Measurements from ENCODE around the gene RNF213.
"Not testable (repeated sequence)": the region's sequence is repeated elsewhere in the genome, so short reads cannot be mapped to it uniquely, and the experiment has no call there.

Gene RNF213

DNA sequence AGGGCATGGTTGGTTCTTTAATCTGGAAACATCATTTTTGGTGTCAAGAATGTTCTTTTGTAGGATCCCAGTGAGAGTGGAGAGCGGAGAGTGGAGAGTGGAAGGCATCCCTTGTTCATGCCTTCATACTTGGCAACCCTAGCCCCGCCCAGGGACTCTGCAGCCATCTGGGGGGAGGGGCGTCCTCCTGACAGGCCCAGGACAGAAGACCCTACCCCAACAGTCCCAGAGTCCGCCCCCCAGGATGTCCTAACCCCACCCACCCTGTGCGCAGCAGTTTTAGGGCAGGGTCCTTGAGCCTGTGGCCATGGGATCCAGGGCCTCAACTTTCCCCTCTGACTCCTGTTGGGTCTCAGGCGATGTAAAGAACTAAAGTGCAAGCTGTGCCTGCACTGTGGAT lies 36.0 kb upstream of the RNF213 start:
- no peak for DNase-seq (ENCODE audit: low read depth)

DNA sequence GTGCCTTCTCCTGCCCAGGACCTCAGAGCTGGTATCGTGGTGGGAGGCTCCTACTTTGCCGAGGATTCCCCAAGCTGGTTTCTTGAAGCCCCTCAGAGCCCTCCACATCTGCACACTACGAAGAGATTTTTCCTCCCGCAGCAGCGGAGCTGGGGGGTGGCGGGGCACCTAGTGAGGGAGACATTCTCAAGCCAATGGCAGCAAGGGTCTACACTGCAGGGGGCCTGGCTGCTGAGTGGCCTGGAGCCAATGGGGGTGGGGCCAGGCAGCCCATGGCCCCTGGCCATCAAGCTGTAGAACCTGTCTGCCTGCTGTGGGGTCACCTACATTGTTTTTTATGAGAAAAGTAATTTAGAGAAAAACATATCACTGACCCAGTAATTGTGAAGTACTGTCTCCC lies 35.4 kb upstream of the RNF213 start:
- no peak for DNase-seq (ENCODE audit: low read depth)

DNA sequence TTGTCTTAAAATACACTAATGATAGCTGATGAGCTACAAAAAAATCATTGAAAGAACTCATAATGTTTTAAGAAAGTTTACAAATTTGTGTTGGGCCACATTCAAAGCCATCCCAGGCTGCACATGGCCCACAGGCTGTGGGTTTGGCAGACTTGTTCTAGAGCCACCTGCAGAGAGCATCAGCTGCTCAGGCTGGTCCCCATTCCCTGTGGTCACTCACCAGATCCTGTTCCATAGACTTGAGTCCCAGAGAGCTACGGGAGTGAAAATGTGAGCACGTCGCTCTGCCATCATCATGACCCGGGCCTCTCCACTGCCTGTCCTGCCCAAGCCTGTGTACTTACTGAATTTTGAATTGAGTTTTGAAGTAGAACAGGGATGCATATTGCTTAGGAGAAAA lies 33.5 kb upstream of the RNF213 start:
- DNase-seq (ENCODE audit: low read depth): no peak

GRCh38 chr17:80227666-80228065 lies 33.0 kb upstream of the RNF213 start:
- no peak for DNase-seq (ENCODE audit: low read depth)

DNA sequence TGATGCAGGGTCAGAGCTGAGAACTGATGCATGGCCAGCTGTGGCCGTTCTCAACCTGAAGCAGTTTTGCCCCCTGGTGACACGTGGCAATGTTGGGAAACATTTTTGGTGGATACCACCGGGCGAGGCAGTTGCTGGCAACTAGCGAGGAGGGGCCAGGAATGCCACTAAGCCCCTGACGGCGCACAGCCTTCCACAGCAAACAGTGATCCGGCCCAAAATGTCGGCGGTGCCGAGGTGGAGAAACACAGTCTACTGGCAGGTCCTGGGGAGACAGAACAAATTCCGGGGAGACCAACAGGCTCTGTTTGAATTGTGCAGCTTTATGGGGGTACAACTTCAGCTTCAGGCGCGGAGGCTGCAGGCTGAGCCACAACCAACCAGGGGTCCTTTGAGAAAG lies 32.2 kb upstream of the RNF213 start:
- DNase-seq (ENCODE audit: low read depth): no peak

GRCh38 chr17:80229011-80229410 lies 31.6 kb upstream of the RNF213 start:
- DNase-seq (ENCODE audit: low read depth): no peak

DNA sequence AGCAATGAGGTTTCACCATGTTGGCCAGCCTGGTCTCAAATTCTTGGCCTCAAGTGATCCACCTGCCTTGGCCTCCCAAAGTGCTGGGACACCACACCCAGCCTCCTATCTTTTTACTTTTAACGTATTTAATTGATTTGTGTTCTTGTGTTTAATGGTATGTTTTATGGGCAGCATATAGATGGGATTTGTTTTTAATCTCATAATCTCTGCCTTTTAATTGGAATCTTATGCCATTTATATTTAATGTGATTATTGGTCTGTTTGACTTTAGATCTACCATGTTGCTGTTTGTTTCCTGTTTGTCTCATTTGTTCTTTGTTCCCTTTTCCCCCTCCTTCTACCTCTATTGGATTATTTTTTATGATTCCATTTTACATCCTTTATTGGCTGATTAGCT lies 28.2 kb upstream of the RNF213 start:
- DNase-seq (ENCODE audit: low read depth): no peak

- no peak for DNase-seq (ENCODE audit: low read depth)
These were observed 27.4 kb upstream of the RNF213 start for GRCh38 chr17:80233202-80233601.

- no peak for DNase-seq (ENCODE audit: low read depth)
These were observed 23.7 kb upstream of the RNF213 start for GRCh38 chr17:80236911-80237310.

- no peak for DNase-seq (ENCODE audit: low read depth)
These were observed 23.3 kb upstream of the RNF213 start for GRCh38 chr17:80237386-80237785.

DNA sequence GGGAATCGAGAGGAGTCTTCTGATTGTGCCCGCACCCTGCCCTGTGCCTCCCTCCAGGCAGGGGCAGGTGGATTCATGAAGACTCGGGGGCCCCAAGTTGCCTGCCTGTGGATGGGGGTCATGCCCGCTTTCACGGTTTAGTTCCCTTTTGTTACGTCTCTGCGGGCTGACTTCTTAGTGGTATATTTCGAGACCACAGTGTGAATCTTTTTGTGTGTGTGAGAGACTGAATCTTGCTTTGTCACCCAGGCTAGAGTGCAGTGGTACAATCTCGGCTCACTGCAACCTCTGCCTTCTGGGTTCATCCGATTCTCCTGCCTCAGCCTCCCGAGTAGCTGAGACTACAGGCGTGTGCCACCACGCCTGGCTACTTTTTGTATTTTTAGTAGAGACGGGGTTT lies 18.1 kb upstream of the RNF213 start:
- DNase-seq (ENCODE audit: low read depth): no peak

- DNase-seq (ENCODE audit: low read depth): no peak
These were observed 16.9 kb upstream of the RNF213 start for GRCh38 chr17:80243526-80244433.

DNA sequence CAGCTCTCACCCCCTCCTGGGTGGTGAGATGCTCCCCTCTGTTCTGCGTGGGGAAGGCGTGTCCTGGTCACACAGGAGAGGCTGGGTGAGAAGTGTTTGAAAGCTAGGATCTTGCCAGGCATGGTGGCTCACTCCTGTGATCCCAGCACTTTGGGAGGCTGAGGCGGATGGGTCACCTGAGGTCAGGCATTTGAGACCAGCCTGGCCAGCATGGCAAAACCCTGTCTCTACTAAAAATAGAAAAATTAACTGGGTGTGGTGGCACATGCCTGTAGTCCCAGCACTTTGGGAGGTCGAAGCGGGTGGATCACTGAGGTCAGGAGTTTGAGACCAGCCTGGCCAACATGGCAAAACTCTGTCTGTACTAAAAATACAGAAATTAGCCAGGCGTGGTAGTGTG lies 16.2 kb upstream of the RNF213 start:
- not testable (repeated sequence) for DNase-seq (ENCODE audit: low read depth)

DNA sequence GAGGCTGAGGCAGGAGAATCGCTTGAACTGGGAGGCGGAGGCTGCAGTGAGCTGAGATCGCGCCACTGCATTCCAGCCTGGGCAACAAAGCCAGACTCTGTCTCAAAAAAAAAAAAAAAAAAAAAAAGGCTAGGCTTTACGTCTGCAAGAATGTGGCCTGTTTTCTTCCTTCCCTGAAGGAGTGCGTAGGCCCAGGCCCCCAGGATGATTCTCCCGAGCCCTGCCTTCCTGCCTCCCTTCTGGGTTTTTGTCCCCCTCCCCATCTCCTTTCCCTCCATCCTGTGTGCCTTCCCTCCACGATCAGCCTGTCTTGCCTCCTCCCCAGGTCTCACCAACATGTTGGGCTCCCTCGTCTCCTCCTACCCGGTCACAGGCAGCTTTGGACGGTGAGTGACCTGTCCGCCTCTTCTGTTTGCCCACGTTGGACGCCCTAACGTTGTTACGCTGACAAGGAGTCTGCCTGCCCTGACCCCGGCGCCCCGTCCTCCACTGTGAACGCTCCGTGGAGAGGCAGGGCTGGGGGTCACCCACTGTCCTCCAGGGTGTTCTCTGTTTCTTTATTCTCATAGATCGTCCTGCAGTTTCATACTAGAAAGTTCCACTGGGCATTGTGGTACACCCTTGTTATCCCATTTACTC lies 15.7 kb upstream of the RNF213 start:
- DNase-seq (ENCODE audit: low read depth): no peak

GRCh38 chr17:80245566-80246265 lies 14.9 kb upstream of the RNF213 start:
- DNase-seq (ENCODE audit: low read depth): no peak

DNA sequence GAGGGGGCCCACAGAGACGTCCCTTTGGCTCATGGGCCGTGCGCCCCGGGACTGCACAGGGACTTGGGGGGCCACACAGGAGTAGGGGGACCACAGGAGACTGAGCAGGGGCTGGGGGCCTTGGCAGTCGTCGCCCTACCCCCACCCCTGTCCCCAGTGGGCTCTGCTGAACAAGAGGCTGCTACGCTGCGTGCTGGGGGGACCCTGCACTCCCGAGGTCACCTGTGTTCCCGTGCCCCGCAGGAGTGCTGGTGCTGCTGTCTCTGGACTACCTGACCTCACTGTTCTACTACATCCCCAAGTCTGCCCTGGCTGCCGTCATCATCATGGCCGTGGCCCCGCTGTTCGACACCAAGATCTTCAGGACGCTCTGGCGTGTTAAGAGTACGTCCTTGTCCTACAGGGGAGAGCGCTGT lies 14.4 kb upstream of the RNF213 start:
- no peak for DNase-seq (ENCODE audit: low read depth)

DNA sequence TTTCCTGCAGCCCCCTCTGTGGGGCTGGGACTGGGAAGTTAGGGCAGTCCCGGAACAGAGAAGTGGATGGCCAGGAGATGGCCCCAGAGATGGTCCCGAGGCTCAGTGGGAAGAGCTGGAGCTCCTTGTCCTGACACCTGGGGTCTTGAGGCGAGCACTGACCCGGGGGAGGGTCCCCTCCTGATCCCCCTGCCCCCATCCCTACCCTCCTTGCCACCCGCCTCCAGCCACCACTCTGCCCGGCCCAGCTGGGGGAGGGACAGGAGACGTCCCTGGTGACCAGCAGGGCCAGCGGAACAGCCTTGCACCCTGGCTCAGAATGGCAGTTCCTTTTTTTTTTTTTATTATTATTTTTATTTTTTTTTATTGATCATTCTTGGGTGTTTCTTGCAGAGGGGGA lies 13.9 kb upstream of the RNF213 start:
- no peak for DNase-seq (ENCODE audit: low read depth)

DNA sequence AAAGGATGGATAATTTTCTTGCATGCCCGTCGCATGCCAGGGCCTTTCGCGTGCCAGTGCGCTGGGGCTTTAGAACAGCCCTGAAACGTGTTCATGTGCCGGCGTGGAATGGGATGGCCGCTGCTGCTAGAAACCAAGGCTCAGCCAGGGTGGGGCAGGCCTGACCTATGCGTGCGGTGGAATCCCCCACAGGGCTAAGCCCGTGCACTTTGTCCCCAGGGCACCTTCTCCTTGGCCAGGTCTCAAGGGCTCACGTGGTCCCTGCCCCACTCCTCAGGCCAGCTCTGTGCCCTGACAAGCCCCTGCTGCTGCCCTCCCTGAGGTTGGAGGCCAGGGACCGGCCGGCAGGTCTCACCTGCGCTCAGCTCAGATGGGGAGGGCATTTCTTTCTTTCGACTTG lies 13.1 kb upstream of the RNF213 start:
- no peak for DNase-seq (ENCODE audit: low read depth)

- no peak for DNase-seq (ENCODE audit: low read depth)
These were observed 12.4 kb upstream of the RNF213 start for GRCh38 chr17:80248001-80248893.

- no peak for DNase-seq (ENCODE audit: low read depth)
These were observed 11.6 kb upstream of the RNF213 start for GRCh38 chr17:80248894-80249710.

GRCh38 chr17:80251966-80252365 lies 8.7 kb upstream of the RNF213 start:
- no peak for DNase-seq (ENCODE audit: low read depth)
